ENCODE data around the gene C6orf141. TPM values are rescaled to one million over a fixed set of nuclear protein-coding genes. Genes with fewer than 3 reads are reported as not detected.
A peak's percentile ranks its signal among the peaks of the same experiment; 100 is the strongest.

C6orf141 gene
- total and polyA plus RNA-seq, 2 of the 13 experiments (the other 11 are each of a cell fraction or from before 2014, with no cell fraction given), result 0.07 TPM; not detected in 1

DNA sequence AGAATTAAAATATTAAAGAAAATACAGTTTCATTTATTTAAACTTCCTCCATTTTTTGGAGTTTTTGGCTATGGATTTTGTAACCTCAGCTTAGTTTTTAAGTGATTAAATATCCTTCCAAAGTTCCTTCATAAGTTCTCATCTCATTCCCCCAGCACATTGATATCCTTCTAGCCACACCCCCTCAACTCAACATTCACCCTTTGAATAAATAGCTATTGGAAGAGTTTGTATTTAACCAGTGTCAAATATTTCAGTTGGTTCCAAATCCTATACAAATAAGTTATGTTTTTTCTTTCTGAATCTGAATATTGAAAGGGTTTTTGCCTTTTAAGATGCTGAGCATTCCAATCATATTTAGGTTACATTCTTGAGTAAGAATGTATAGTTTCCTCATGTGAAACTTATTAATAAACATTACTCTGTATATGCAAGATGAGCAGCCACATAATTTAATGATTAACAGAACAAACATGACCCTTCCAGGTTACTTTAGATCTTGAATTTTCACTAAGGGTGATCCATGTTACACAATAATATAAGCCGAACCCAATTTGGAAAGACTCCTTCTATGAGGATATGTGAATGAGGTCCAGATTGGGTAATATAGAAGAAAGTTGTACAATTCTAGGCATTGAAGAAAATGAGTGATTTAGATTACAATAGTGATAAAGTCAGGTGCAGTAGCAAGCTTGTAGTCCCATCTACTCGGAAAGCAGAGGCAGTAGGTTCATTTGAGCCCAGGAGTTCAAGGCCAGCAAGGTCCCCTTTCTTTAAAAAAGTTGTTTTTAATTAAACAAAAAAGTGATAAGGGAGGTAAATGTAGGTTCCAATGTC lies 37.1 kb upstream of the C6orf141 start (continued):
- TF ChIP-seq, protein P1, sequence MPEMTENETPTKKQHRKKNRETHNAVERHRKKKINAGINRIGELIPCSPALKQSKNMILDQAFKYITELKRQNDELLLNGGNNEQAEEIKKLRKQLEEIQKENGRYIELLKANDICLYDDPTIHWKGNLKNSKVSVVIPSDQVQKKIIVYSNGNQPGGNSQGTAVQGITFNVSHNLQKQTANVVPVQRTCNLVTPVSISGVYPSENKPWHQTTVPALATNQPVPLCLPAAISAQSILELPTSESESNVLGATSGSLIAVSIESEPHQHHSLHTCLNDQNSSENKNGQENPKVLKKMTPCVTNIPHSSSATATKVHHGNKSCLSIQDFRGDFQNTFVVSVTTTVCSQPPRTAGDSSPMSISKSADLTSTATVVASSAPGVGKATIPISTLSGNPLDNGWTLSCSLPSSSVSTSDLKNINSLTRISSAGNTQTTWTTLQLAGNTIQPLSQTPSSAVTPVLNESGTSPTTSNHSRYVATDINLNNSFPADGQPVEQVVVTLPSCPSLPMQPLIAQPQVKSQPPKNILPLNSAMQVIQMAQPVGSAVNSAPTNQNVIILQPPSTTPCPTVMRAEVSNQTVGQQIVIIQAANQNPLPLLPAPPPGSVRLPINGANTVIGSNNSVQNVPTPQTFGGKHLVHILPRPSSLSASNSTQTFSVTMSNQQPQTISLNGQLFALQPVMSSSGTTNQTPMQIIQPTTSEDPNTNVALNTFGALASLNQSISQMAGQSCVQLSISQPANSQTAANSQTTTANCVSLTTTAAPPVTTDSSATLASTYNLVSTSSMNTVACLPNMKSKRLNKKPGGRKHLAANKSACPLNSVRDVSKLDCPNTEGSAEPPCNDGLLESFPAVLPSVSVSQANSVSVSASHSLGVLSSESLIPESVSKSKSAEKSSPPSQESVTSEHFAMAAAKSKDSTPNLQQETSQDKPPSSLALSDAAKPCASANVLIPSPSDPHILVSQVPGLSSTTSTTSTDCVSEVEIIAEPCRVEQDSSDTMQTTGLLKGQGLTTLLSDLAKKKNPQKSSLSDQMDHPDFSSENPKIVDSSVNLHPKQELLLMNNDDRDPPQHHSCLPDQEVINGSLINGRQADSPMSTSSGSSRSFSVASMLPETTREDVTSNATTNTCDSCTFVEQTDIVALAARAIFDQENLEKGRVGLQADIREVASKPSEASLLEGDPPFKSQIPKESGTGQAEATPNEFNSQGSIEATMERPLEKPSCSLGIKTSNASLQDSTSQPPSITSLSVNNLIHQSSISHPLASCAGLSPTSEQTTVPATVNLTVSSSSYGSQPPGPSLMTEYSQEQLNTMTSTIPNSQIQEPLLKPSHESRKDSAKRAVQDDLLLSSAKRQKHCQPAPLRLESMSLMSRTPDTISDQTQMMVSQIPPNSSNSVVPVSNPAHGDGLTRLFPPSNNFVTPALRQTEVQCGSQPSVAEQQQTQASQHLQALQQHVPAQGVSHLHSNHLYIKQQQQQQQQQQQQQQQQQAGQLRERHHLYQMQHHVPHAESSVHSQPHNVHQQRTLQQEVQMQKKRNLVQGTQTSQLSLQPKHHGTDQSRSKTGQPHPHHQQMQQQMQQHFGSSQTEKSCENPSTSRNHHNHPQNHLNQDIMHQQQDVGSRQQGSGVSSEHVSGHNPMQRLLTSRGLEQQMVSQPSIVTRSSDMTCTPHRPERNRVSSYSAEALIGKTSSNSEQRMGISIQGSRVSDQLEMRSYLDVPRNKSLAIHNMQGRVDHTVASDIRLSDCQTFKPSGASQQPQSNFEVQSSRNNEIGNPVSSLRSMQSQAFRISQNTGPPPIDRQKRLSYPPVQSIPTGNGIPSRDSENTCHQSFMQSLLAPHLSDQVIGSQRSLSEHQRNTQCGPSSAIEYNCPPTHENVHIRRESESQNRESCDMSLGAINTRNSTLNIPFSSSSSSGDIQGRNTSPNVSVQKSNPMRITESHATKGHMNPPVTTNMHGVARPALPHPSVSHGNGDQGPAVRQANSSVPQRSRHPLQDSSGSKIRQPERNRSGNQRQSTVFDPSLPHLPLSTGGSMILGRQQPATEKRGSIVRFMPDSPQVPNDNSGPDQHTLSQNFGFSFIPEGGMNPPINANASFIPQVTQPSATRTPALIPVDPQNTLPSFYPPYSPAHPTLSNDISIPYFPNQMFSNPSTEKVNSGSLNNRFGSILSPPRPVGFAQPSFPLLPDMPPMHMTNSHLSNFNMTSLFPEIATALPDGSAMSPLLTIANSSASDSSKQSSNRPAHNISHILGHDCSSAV (CRISPR knock-in tag; IDR thresholded peaks at IDR 0.05; ENCODE audit: borderline replicate concordance), result no peak
- TF ChIP-seq, protein P2, sequence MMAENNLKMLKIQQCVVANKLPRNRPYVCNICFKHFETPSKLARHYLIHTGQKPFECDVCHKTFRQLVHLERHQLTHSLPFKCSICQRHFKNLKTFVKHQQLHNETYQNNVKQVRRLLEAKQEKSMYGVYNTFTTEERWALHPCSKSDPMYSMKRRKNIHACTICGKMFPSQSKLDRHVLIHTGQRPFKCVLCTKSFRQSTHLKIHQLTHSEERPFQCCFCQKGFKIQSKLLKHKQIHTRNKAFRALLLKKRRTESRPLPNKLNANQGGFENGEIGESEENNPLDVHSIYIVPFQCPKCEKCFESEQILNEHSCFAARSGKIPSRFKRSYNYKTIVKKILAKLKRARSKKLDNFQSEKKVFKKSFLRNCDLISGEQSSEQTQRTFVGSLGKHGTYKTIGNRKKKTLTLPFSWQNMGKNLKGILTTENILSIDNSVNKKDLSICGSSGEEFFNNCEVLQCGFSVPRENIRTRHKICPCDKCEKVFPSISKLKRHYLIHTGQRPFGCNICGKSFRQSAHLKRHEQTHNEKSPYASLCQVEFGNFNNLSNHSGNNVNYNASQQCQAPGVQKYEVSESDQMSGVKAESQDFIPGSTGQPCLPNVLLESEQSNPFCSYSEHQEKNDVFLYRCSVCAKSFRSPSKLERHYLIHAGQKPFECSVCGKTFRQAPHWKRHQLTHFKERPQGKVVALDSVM (CRISPR knock-in tag; IDR thresholded peaks at IDR 0.05), result no peak
- TF ChIP-seq, protein P3, sequence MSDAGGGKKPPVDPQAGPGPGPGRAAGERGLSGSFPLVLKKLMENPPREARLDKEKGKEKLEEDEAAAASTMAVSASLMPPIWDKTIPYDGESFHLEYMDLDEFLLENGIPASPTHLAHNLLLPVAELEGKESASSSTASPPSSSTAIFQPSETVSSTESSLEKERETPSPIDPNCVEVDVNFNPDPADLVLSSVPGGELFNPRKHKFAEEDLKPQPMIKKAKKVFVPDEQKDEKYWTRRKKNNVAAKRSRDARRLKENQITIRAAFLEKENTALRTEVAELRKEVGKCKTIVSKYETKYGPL (CRISPR knock-in tag; IDR thresholded peaks at IDR 0.05), result 0 out of 2 replicates have a peak, but pooled peaks have one; percentile 30
- peak; percentile 39; the same call in 1 of the 2 replicates for TF ChIP-seq CREM (IDR thresholded peaks at IDR 0.05)
- TF ChIP-seq CREM (CRISPR knock-in tag; IDR thresholded peaks at IDR 0.05), result no peak
- TF ChIP-seq, protein P4, sequence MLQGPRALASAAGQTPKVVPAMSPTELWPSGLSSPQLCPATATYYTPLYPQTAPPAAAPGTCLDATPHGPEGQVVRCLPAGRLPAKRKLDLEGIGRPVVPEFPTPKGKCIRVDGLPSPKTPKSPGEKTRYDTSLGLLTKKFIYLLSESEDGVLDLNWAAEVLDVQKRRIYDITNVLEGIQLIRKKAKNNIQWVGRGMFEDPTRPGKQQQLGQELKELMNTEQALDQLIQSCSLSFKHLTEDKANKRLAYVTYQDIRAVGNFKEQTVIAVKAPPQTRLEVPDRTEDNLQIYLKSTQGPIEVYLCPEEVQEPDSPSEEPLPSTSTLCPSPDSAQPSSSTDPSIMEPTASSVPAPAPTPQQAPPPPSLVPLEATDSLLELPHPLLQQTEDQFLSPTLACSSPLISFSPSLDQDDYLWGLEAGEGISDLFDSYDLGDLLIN (CRISPR knock-in tag; IDR thresholded peaks at IDR 0.05; ENCODE audit: borderline replicate concordance), result no peak
- TF ChIP-seq XRCC5 (optimal IDR thresholded peaks at IDR 0.05; ENCODE audit: low read length), result no peak
- no peak for TF ChIP-seq NFKBIZ (CRISPR knock-in tag; IDR thresholded peaks at IDR 0.05)
- no peak for TF ChIP-seq ZNF777 (CRISPR knock-in tag; IDR thresholded peaks at IDR 0.05)
- TF ChIP-seq, protein P5, sequence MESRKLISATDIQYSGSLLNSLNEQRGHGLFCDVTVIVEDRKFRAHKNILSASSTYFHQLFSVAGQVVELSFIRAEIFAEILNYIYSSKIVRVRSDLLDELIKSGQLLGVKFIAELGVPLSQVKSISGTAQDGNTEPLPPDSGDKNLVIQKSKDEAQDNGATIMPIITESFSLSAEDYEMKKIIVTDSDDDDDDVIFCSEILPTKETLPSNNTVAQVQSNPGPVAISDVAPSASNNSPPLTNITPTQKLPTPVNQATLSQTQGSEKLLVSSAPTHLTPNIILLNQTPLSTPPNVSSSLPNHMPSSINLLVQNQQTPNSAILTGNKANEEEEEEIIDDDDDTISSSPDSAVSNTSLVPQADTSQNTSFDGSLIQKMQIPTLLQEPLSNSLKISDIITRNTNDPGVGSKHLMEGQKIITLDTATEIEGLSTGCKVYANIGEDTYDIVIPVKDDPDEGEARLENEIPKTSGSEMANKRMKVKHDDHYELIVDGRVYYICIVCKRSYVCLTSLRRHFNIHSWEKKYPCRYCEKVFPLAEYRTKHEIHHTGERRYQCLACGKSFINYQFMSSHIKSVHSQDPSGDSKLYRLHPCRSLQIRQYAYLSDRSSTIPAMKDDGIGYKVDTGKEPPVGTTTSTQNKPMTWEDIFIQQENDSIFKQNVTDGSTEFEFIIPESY (CRISPR knock-in tag; IDR thresholded peaks at IDR 0.05), result no peak
- no peak for TF ChIP-seq ZNF616 (CRISPR knock-in tag; IDR thresholded peaks at IDR 0.05; ENCODE audit: low read depth)
- TF ChIP-seq ZNF776 (CRISPR knock-in tag; IDR thresholded peaks at IDR 0.05), result no peak
- TF ChIP-seq SOX13 (IDR thresholded peaks at IDR 0.05), result no peak
- TF ChIP-seq SOX13 (CRISPR knock-in tag; conservative IDR thresholded peaks at IDR 0.05 in 1 of 2, IDR thresholded peaks at IDR 0.05 in 1 of 2), result peak in 1 of 2 experiments; percentile 41; a peak in 2 of 4 replicates

Data from HepG2 (cell line).